Keratinocyte (primary cell): ENCODE data around the gene PFKP.

Experiments used
- CTCF ChIP-seq, 3 experiments: IDR thresholded peaks in 1 of 3; conservative IDR thresholded peaks in 1 of 3; optimal IDR thresholded peaks in 1 of 3; 2 replicates in 2 of 3; 3 replicates in 1 of 3; pipeline versions ENCODE3 to v1.5.1; 2011; ENCODE audit warnings: low read length in 3 of 3, mild to moderate bottlenecking in 3 of 3, moderate library complexity in 2 of 3, control low read depth in 1 of 3, inconsistent platforms in 1 of 3; ENCODE audit not compliant: insufficient read depth in 2 of 3; ENCODE audit errors: extremely low read depth in 1 of 3
- EZH2 ChIP-seq: IDR thresholded peaks from one replicate; pipeline ENCODE4 v1.6.1; 2012; ENCODE audit warnings: inconsistent platforms, mild to moderate bottlenecking, low read length, moderate library complexity

GRCh38 chr10:3037182-3037581, 30.2 kb upstream of the PFKP start:
- TF ChIP-seq CTCF (optimal IDR thresholded peaks at IDR 0.05 in 1 of 3, IDR thresholded peaks at IDR 0.05 in 1 of 3, conservative IDR thresholded peaks at IDR 0.05 in 1 of 3; ENCODE audit: extremely low read depth in 1 of 3, insufficient read depth in 2 of 3, low read length in 3 of 3), result no peak
- no peak for TF ChIP-seq EZH2
